OCI-LY3 (cell line): ENCODE results near the gene COMMD4.

ENCODE experiments used
- H2AFZ ChIP-seq: fragments of 200-600, 300-600 bp; shearing (Covaris generic); 2 replicates; pipeline ENCODE4 v1.6.0; 2014; ENCODE audit warnings: antibody characterized with exemption, low read depth, low read length
- H3K27ac ChIP-seq: fragments of 200-600, 300-600 bp; sonication (generic); 2 replicates; pipeline ENCODE4 v1.5.1; 2014; ENCODE audit warnings: mild to moderate bottlenecking, low read length, moderate library complexity, mixed read lengths
- H3K27me3 ChIP-seq: fragments of 200-600, 300-600 bp; sonication (generic); 2 replicates; pipeline ENCODE4 v1.6.1; 2014; ENCODE audit warnings: low read depth, low read length, mixed read lengths
- H3K36me3 ChIP-seq: fragments of 200-600, 300-600 bp; sonication (generic); replicated peaks from 2 replicates; pipeline ENCODE3; 2014; ENCODE audit warnings: low read depth, low read length, mixed read lengths
- H3K4me1 ChIP-seq: fragments of 300-600, 200-600 bp; sonication (generic); 2 replicates; pipeline ENCODE4 v1.6.1; 2014; ENCODE audit warnings: low read length, mixed read lengths
- H3K4me2 ChIP-seq: fragments of 200-600, 300-600 bp; sonication (generic); 2 replicates; pipeline ENCODE4 v1.6.1; 2014; ENCODE audit warnings: low read length, mixed read lengths
- H3K4me3 ChIP-seq: fragments of 300-600, 200-600 bp; sonication (generic); 2 replicates; pipeline ENCODE4 v1.5.1; 2014; ENCODE audit warnings: antibody characterized with exemption, mild to moderate bottlenecking, low read length, moderate library complexity
- H3K79me2 ChIP-seq: fragments of 300-600, 200-600 bp; shearing (Covaris generic); 2 replicates; pipeline ENCODE4 v1.6.1; 2014; ENCODE audit warnings: mild to moderate bottlenecking, low read length, mixed read lengths
- H3K9ac ChIP-seq: fragments of 300-600, 200-600 bp; shearing (Covaris generic); 2 replicates; pipeline ENCODE4 v1.6.0; 2014; ENCODE audit warnings: mild to moderate bottlenecking, low read length, moderate library complexity
- H3K9me3 ChIP-seq: fragments of 200-600, 300-600 bp; shearing (Covaris generic); 2 replicates; pipeline ENCODE4 v1.6.1; 2014; ENCODE audit warnings: low read length, mixed read lengths; ENCODE audit not compliant: insufficient read depth
- H4K20me1 ChIP-seq: fragments of 200-600, 300-600 bp; sonication (generic); 2 replicates; pipeline ENCODE4 v1.6.1; 2016; ENCODE audit warnings: low read length, mixed read lengths; ENCODE audit not compliant: insufficient read depth
- CTCF ChIP-seq: fragments of 200-600, 300-600 bp; sonication (generic); IDR thresholded peaks from 2 replicates; pipeline ENCODE4 v1.5.1; 2014; ENCODE audit warnings: antibody characterized with exemption, low read length, low read depth
- EZH2phosphoT487 ChIP-seq: fragments of 200-600 bp; shearing (Covaris generic); IDR thresholded peaks from 2 replicates; pipeline ENCODE4 v1.6.1; 2018; ENCODE audit warnings: antibody characterized with exemption, mixed run types, low read depth

COMMD4 gene

GRCh38 chr15:75360391-75360790, 24.5 kb downstream of the COMMD4 start:
- Histone ChIP-seq H3K27me3 (no peaks in the 10 kb centered on the region), H3K9ac (no peak overlapping the region), H3K4me1 (no peaks in the 10 kb centered on the region), H4K20me1 (no peaks in the 10 kb centered on the region), H3K4me2 (no peak overlapping the region), H3K79me2 (no peaks in the 10 kb centered on the region), H2AFZ (no peak overlapping the region), H3K9me3 (no peaks in the 10 kb centered on the region), H3K4me3 (no peak overlapping the region), H3K36me3 (peaks cover 16% of the 10 kb centered on the region), H3K27ac (no peak overlapping the region)
- TF ChIP-seq EZH2phosphoT487 = no peak
- TF ChIP-seq CTCF = no peak

GRCh38 chr15:75360856-75361255, 25.0 kb downstream of the COMMD4 start:
- TF ChIP-seq CTCF (no peak), EZH2phosphoT487 (no peak)
- no peaks in the 10 kb centered on the region for H4K20me1 ChIP-seq
- no peak overlapping the region for H3K27ac ChIP-seq
- no peak overlapping the region for H2AFZ ChIP-seq
- H3K9me3 ChIP-seq = no peaks in the 10 kb centered on the region
- H3K79me2 ChIP-seq = no peaks in the 10 kb centered on the region
- H3K9ac ChIP-seq = no peak overlapping the region
- H3K4me1 ChIP-seq = no peaks in the 10 kb centered on the region
- H3K36me3 ChIP-seq = peaks cover 16% of the 10 kb centered on the region
- H3K27me3 ChIP-seq = no peaks in the 10 kb centered on the region
- H3K4me3 ChIP-seq = no peak overlapping the region
- no peak overlapping the region for H3K4me2 ChIP-seq

- Histone ChIP-seq H2AFZ (no peak overlapping the region), H3K4me2 (no peak overlapping the region), H3K79me2 (no peaks in the 10 kb centered on the region), H4K20me1 (no peaks in the 10 kb centered on the region), H3K36me3 (peaks cover 13% of the 10 kb centered on the region), H3K27me3 (no peaks in the 10 kb centered on the region), H3K27ac (no peak overlapping the region), H3K4me3 (no peak overlapping the region), H3K9me3 (no peaks in the 10 kb centered on the region), H3K9ac (no peak overlapping the region), H3K4me1 (no peaks in the 10 kb centered on the region)
- TF ChIP-seq CTCF (no peak), EZH2phosphoT487 (no peak)
Observed at GRCh38 chr15:75361361-75361988, 25.6 kb downstream of the COMMD4 start.

- H3K79me2 ChIP-seq = no peaks in the 10 kb centered on the region
- no peak overlapping the region for H2AFZ ChIP-seq
- H3K27me3 ChIP-seq = no peaks in the 10 kb centered on the region
- H3K27ac ChIP-seq = no peak overlapping the region
- no peak overlapping the region for H3K4me2 ChIP-seq
- 0 out of 2 replicates have a peak, but pooled peaks cover under 1% of the 10 kb centered on the region for H3K4me1 ChIP-seq
- TF ChIP-seq CTCF (no peak), EZH2phosphoT487 (no peak)
- no peaks in the 10 kb centered on the region for H3K9me3 ChIP-seq
- H3K9ac ChIP-seq = no peak overlapping the region
- peaks cover 14% of the 10 kb centered on the region for H3K36me3 ChIP-seq
- no peaks in the 10 kb centered on the region for H4K20me1 ChIP-seq
- H3K4me3 ChIP-seq = no peak overlapping the region
Observed at GRCh38 chr15:75361989-75362641, 26.3 kb downstream of the COMMD4 start.
